Activated CD4-positive, alpha-beta T cell treated with anti-CD3 and anti-CD28 coated beads for 48 hours (primary cell): ENCODE results near the gene SPAG4.
A peak's percentile ranks its signal among the peaks of the same experiment; 100 is the strongest.

Source experiments
- DNase-seq: peaks from one replicate; pipeline ENCODE4 v3.0.0-alpha.2; 2020

Gene SPAG4

GRCh38 chr20:35600176-35600992, 15.2 kb upstream of the SPAG4 start:
- no peak for DNase-seq

GRCh38 chr20:35600993-35601973, 14.3 kb upstream of the SPAG4 start:
- DNase-seq: peak; percentile 86

- DNase-seq: no peak
Measured at GRCh38 chr20:35601990-35602389, 13.6 kb upstream of the SPAG4 start.

GRCh38 chr20:35602851-35603495, 12.7 kb upstream of the SPAG4 start:
- no peak for DNase-seq

DNA sequence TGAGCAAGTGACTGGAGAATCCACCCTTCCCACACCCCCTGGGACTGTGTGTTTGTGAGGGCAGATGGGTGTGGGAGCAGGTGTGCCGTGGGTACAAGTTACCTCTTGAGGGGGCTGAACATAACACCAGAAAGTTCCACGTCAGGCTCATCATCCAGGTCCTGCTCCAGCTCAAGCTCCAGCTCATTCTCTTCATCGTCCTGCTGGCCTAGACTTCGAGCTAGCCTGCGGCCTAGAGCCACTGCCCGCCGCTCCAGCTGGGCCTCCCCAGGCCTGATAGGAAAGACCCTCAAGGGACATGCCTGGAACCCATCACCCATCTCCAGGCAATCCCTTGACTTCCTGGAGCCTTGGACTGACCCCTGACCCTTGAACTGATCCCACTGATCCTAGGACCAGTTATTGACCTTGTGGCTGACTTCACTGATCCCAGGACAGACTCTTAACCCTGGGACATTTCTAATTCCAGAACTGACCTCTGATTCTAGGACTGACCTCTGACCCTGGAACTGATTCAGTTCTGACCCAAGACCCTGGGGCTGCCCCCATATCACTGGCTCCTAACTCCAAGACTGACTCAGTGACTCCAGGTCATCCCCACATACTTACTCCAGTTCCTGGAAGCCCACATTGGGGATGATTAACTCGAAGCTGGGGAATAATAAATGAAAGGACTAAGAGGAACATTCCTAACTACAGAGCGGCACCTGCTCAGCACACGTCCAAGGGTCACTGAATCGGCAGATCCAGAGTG, 11.8 kb upstream of the SPAG4 start:
- no peak for DNase-seq

GRCh38 chr20:35604449-35604747, 11.2 kb upstream of the SPAG4 start:
- DNase-seq: no peak

- no peak for DNase-seq
Measured at GRCh38 chr20:35606127-35606526, 9.5 kb upstream of the SPAG4 start.

- DNase-seq: no peak
Measured at GRCh38 chr20:35607003-35607735, 8.5 kb upstream of the SPAG4 start.

DNA sequence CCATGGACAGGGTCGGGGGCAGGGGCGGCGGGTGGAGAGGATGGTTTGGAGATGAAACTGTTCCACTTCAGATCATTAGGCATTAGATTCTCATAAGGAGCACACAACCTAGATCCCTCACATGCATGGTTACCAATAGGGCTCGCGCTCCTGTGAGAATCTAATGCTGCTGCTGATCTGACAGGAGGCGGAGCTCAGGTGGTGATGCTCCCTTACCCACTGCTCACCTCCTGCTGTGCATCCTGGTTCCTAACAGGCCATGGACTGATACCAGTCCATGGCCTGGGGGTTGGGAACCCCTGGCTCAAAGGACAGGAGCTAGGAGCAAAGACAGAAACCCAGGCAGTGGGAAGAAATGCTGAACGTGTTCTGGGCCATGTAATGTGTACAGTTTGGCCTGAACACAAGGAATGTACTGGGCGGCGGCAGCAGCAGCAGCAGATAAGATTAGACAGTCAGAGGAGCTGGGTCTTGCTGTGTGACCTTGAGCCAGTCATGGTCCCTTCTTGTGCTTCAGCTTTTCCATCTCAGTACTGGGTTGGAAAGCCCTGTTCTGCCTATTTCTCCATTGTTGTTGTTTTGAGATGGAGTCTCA, 4.7 kb upstream of the SPAG4 start:
- DNase-seq: no peak

- no peak for DNase-seq
Measured at GRCh38 chr20:35611482-35611881, 4.1 kb upstream of the SPAG4 start.

DNA sequence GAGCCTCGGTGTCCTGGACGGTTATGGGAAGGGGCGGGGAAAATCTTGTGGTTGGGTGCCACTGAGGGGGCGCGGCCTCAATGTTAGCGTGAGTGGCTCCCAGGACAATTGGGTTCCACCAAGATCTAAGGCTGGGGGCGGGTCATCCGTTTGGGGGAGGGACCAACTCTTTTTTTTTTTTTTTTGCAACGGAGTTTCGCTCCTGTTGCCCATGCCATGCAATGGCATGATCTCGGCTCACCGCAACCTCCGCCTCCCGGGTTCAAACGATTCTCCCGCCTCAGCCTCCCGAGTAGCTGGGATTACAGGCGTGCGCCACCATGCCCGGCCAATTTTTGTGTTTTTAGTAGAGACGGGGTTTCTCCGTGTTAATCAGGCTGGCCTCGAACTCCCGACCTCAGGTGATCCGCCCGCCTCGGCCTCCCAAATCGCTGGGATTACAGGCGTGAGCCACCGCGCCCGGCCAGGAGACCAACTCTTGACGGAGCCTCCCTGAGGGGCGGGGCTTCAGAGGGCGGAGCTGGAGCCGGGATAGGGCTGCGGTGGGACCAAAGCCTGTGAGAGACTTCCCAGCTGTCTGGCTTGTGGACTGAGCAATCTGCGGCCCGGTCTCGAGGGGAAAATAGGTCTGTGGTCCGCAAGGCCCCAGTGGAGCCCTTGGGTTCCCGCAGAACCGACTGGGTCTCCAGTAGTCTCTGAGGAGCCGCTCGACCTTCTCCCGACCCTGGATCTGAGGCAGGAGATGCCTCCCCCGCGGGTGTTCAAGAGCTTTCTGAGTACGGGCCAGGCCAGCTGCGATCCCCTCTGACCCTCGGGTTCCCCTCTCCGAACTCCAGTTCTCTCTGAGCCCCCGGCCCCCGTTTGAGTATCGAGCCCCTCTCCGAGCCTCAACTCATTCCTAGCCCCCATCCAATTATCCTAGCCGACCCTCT, 1.1 kb downstream of the SPAG4 start:
- peak; percentile 80 for DNase-seq

- DNase-seq: peak; percentile 74
Measured at GRCh38 chr20:35617397-35618262, 2.0 kb downstream of the SPAG4 start.

DNA sequence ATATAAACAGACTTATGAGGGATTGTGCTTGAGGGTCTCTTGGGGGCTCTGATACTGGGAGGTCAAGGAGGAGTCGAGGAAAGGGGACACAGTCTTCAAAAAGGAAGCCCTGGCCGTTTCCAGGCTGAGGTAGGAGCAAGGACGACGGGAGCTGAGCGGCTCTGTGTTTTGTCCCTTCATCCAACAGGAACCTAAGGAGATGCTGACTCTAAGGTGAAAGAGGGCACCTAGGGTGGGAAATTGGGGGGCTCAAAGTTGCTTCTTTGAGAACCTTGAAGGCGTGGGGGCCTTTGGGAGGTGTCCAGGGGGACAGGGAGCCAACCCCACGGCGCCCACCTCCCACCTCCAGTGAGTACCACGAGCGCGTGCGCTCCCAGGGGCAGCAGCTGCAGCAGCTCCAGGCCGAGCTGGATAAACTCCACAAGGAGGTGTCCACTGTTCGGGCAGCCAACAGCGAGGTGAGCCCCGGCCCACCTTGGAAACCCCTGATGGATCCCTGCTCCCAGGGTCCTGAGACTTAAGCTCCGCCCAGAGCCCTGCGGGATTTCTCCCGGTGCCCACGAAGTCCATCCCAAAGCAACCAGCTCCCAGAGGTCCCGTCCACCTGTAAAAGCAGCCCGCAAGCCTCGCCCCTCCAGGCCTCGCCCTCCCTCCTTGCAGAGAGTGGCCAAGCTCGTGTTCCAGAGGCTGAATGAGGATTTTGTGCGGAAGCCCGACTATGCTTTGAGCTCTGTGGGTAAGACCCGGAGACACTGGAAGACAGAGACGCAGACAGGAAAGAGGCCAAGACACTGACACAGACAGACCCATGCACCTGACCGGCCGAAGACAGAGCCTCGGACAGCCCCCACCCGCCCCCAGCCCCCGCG, 2.9 kb downstream of the SPAG4 start:
- DNase-seq: peak; percentile 26

DNA sequence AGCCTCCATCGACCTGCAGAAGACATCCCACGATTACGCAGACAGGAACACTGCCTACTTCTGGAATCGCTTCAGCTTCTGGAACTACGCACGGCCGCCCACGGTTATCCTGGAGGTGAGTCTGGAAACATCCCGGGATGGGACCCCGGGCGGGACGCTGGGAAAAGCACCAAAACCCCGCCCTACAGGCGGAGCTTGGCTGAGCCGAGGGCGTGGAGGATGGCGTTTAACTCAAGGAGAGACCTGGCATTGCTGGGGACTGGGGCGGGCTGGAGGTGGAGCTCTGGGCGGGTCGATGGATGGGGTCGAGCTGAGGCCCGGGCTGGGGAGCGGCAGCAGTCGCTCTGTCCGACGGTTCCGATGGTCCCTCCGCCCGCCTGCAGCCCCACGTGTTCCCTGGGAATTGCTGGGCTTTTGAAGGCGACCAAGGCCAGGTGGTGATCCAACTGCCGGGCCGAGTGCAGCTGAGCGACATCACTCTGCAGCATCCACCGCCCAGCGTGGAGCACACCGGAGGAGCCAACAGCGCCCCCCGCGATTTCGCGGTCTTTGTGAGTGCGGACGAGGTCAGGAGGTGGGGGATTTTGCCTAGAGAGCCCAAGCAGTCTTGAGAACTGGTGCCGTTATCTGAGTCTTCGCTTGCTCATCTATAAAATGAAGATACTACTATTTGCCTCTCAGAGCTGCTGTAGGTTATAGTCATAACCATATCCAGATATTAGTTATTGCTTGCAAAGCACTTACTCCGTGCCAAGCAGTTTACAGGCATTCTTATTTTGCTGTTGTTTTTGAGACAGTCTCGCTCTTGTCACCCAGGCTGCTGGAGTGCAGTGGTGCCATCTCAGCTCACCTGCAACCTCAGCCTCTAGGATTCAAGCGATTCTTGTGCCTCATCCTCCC, 3.8 kb downstream of the SPAG4 start:
- peak; percentile 91 for DNase-seq

- no peak for DNase-seq
Measured at GRCh38 chr20:35620818-35621559, 5.4 kb downstream of the SPAG4 start.

DNA sequence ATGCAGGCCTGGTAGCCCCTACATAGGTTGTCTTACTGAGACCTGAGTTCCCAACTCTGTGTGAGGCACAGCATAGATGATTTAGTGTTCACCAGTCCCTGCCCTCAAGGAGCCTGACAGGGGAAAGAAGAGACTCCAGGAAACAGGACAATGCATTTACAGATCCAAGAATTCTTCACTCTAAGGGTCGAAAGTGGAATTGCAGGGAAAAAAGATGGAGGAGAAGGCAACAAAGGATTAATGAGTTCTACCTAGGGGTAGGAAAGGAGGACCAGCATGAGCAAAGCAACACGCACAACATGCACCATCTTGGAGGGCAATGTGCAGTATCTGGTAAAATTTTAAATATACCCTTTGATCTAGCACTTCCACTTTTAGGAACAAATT, 5.9 kb downstream of the SPAG4 start:
- DNase-seq: no peak
